Endometrium (tissue), 2 donors: Measurements from ENCODE around the gene ACAD10.
"Not testable (repeated sequence)": the region's sequence is repeated elsewhere in the genome, so short reads cannot be mapped to it uniquely, and the experiment has no call there.

Experiments used
- FAIRE-seq: peaks from 2 replicates; lab custom pipeline; 2012; peaks lifted over from hg19 to GRCh38; lab: Jason Lieb, UNC
- donor health status: control.
- donor health status: control.

ACAD10 gene

DNA sequence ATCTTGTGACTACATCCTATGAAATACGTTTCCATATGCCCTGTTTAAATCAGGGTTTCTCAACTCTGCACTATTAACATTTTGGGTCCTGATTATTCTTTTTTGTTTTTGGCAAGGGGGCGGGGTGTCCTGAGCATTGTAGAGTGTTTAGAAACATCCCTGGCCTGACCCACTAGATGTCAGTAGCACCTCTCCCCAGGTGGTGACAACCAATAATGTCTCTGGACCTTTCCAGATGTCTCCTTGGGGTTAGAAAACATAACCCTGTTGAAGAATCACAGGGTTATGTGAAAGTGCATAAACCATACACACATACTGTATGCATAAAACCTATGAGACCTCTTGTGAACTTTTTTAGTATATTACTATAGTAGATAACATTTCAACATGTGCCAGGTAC is 1.4 kb downstream of the ACAD10 start:
- no peak for FAIRE-seq

GRCh38 chr12:111687952-111688351 is 2.1 kb downstream of the ACAD10 start:
- no peak for FAIRE-seq

DNA sequence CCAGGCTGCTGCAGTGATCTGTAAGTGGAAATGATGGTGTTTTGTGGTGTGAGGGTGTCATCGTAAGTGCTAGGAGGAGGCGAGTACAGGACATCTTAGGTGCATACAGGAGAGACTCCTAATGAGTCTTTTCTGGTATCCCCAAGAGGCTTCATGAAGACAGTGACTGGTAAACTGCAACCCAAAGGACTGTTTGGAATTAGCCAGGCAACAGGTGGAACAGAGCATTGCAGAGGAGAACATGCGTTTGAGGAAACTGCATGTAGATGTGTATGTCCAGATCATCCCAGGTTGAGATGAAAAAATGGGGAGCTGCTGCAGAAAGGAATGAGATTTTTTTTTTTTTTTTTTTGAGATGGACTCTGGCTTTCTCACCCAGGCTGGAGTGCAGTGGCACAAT is 5.4 kb downstream of the ACAD10 start:
- no peak for FAIRE-seq

- no peak for FAIRE-seq
Measured at GRCh38 chr12:111692575-111693210, 6.8 kb downstream of the ACAD10 start.

GRCh38 chr12:111693818-111694217 is 8.0 kb downstream of the ACAD10 start:
- FAIRE-seq = no peak

- no peak for FAIRE-seq
Measured at GRCh38 chr12:111699962-111700361, 14.1 kb downstream of the ACAD10 start.

GRCh38 chr12:111705672-111706071 is 19.8 kb downstream of the ACAD10 start:
- FAIRE-seq = no peak

DNA sequence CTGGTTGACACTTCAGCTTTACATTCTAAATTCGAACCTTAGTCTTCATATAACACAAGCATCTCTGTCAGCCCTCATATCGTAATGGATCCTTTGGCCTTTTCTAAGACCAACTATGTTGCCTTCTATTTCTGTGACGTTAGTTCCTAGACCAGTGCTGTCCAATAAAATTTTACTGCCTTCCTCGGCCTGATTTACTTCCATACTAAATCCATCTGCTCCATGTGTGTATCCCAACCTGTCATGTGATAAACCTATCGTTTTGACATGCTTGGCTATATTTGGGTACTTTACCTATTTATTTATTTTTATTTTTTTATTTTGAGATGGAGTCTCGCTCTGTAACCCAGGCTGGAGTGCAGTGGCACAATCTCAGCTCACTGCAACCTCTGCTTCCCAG is 20.3 kb downstream of the ACAD10 start:
- no peak for FAIRE-seq

- no peak for FAIRE-seq
Measured at GRCh38 chr12:111715279-111715678, 29.4 kb downstream of the ACAD10 start.

- FAIRE-seq = not testable (repeated sequence)
Measured at GRCh38 chr12:111719316-111719715, 33.5 kb downstream of the ACAD10 start.

- no peak for FAIRE-seq
Measured at GRCh38 chr12:111720457-111720856, 34.6 kb downstream of the ACAD10 start.

DNA sequence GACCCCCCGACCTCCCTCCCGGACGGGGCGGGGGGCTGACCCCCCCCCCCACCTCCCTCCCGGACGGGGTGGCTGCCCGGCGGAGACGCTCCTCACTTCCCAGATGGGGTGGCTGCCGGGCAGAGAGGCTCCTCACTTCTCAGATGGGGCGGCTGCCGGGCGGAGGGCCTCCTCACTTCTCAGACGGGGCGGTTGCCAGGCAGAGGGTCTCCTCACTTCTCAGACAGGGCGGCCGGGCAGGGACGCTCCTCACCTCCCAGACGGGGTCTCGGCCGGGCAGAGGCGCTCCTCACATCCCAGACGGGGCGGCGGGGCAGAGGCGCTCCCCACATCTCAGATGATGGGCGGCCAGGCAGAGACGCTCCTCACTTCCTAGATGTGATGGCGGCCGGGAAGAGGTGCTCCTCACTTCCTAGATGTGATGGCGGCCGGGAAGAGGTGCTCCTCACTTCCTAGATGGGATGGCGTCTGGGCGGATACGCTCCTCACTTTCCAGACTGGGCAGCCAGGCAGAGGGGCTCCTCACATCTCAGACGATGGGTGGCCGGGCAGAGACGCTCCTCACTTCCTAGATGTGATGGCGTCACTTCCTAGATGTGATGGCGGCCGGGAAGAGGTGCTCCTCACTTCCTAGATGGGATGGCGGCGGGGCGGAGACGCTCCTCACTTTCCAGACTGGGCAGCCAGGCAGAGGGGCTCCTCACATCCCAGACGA is 38.0 kb downstream of the ACAD10 start:
- FAIRE-seq = not testable (repeated sequence)

- no peak for FAIRE-seq
Measured at GRCh38 chr12:111728795-111729194, 42.9 kb downstream of the ACAD10 start.

- FAIRE-seq = no peak
Measured at GRCh38 chr12:111730420-111730819, 44.6 kb downstream of the ACAD10 start.

DNA sequence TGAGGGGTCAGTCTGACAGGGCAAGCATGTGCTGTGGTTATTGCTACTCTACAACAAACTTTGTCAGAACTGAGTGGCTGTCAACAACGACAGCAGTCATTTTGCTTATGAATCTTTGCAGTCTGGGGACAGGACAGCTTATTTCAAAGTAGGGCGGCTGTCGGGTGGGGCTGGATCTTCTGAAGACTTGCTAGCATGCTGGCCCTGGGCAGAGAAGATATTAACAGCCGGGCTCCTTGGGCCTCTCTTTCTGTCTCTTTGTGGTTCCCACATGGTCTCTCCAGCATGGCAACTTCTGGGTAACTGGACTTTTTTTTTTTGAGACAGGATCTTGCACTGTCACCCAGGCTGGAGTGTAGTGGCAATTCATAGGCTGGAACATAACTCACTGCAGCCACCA is 46.9 kb downstream of the ACAD10 start:
- no peak for FAIRE-seq

DNA sequence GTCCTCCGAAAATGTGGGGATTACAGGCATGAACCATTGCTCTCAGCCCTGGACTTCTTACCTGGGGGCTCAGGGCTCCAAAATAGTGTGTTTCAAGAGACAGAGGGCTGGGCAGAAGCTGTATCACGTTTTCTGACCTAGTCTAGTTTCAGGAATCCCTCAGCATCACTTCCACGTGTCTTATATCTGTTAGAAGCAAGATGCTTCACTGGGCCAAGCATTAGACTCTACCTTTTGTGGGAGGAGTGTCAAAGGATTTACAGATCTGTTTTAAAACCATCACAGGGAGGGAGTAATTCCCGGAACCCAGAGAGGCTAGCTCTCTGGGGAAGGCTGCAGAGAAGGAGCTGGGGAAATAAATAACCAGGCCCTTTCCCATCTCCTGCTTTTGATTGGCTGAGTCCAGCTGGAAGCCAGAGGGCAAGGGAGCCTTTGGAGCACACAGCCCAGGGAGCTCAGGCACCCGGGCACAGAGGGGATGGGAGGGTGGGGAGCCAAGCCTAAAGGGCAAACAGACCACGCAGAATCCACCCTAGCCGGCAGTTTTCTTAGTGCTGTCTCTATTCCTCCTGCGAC is 47.6 kb downstream of the ACAD10 start:
- no peak for FAIRE-seq

DNA sequence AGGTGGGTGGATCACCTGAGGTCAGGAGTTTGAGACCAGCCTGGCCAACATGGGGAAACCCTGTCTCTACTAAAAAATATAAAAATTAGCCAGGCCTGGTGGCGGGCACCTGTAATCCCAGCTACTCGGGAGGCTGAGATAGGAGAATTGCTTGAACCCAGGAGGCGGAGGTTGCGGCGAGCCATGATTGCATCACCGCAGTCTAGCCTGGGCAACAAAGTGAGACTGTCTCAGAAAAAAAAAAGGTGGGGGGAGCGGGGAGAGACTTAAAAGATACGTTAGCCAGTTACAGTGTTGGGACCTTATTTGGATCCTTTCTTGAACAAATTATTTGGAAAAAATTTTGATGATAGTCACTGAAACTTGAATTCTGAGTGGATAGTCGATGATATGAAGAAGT is 53.7 kb downstream of the ACAD10 start:
- FAIRE-seq = not testable (repeated sequence)

DNA sequence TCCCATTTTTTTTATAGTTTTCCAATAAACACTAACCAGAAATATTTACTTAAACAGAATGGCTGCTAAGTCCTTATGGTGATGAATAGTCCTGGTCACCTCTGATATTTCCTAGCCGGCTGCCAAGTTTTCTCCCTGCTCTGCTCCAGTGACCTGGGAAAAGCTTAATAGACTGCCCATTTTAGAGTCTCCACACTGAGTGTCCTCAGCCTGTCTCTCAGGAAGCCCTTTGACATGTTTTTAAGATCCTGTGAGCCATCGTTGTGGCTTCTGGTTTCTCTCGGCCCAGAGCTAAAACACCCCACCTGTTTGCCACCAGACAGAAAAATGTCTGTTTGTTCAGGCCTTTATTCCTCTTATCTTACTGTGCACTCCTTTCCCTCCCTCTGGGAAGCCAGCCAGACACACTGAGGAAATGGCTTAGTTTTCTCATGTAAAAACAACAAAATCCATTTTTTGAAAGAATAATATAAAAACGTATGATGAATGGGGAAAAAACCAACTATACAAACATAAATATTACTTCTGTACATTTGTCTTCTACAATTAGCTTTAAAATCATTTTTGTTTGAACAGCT is 55.5 kb downstream of the ACAD10 start:
- FAIRE-seq = no peak

DNA sequence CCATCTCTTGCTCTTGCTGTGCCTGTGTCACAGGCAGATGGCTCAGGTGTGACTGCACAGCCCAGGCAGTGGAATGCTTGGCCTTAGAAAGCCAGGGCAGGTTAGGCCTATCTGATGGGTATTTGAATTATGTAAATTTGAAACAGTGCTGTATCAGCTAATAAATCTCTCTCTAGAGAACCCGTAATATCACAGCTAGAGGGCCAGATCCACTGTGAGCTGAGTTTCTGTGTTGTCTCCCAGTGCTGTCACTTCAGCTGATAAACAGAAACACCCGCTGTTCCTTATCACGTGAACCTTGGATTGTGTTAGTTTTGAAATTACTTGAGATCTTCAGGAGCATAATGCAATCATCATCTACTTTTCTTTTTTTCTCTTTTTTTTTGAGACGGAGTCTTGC is 59.4 kb downstream of the ACAD10 start:
- no peak for FAIRE-seq

- FAIRE-seq = no peak
Measured at GRCh38 chr12:111747333-111747732, 61.5 kb downstream of the ACAD10 start.

- FAIRE-seq = no peak
Measured at GRCh38 chr12:111748151-111748672, 62.4 kb downstream of the ACAD10 start.

GRCh38 chr12:111748867-111749266 is 63.0 kb downstream of the ACAD10 start:
- FAIRE-seq = no peak

DNA sequence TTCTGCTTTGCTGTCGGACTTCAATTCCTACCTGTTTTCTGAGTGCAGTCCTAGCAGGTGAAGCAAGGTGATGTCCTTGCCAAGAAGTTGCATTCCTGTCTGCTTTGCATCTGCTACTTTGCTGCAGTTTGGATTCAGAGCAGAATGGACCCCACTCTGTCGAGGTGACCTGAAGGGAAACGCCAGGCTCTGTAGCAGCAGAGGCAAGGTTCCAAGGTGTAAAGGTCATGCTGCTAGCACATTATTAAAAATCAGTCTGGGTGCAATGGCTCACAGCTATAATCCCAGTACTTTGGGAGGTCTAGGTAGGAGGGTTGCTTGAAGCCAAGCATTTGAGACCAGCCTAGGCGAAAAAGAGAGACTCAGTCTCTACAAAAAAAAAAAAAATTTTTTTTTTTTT is 63.5 kb downstream of the ACAD10 start:
- FAIRE-seq = no peak
